Central memory CD8-positive, alpha-beta T cell (primary cell): ENCODE results near the gene IFT122.

Source experiments
- ATAC-seq: fragments of 150-1000 bp; cut with Tn5 transposase; replicated peaks from 2 replicates; pipeline ENCODE4 v1.10.0; 2022; ENCODE audit warnings: mild to moderate bottlenecking, moderate FRiP score, moderate number of reproducible peaks; ENCODE audit not compliant: poor library complexity, severe bottlenecking; ENCODE audit errors: extremely low read depth
- DNase-seq, 2 donors: peaks; one replicate each; pipeline ENCODE4 v3.0.0; 2021; ENCODE audit warnings: low spot score in 2 of 2
- H3K27ac Mint-ChIP-seq: one replicate; pipeline ENCODE4 v1.8.0; 2022; ENCODE audit warnings: low read depth, mild to moderate bottlenecking, moderate library complexity, mixed read lengths
- H3K27me3 Mint-ChIP-seq: one replicate; pipeline ENCODE4 v1.8.0; 2022; ENCODE audit warnings: mixed read lengths
- H3K36me3 Mint-ChIP-seq: one replicate; pipeline ENCODE4 v1.8.0; 2022; ENCODE audit warnings: mild to moderate bottlenecking, moderate library complexity, mixed read lengths; ENCODE audit not compliant: insufficient read depth
- H3K4me1 Mint-ChIP-seq: one replicate; pipeline ENCODE4 v1.8.0; 2022; ENCODE audit warnings: mixed read lengths
- H3K4me3 Mint-ChIP-seq: one replicate; pipeline ENCODE4 v1.8.0; 2022; ENCODE audit warnings: mild to moderate bottlenecking, moderate library complexity, mixed read lengths
- H3K9me3 Mint-ChIP-seq: one replicate; pipeline ENCODE4 v1.8.0; 2022; ENCODE audit warnings: mixed read lengths

IFT122 gene

DNA sequence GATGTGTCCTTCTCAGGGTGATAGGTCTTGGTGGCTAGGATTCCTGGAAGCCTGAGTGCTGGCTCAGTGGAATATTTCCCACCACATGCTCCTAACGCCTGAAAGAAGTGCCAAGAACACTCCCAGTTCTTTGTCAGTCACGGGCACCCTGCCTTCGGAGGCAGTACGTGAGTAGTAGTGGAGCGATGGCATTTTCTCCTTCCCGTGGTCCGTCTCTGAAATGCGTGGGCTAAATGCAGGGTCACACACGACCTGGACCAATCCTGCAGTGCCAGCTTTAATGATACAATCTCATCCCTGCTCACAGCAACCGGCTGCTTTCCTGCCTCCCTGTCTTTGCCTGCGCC, 117.5 kb downstream of the IFT122 start:
- peak overlapping the region; percentile 71 for H3K27ac Mint-ChIP-seq
- H3K27me3 Mint-ChIP-seq: no peaks in the 10 kb centered on the region
- peaks cover 40% of the 10 kb centered on the region for H3K4me1 Mint-ChIP-seq
- ATAC-seq: no peak
- no peak for DNase-seq
- no peaks in the 10 kb centered on the region for H3K9me3 Mint-ChIP-seq
- peaks cover 16% of the 10 kb centered on the region for H3K36me3 Mint-ChIP-seq
- H3K4me3 Mint-ChIP-seq: peak overlapping the region; percentile 51

DNA sequence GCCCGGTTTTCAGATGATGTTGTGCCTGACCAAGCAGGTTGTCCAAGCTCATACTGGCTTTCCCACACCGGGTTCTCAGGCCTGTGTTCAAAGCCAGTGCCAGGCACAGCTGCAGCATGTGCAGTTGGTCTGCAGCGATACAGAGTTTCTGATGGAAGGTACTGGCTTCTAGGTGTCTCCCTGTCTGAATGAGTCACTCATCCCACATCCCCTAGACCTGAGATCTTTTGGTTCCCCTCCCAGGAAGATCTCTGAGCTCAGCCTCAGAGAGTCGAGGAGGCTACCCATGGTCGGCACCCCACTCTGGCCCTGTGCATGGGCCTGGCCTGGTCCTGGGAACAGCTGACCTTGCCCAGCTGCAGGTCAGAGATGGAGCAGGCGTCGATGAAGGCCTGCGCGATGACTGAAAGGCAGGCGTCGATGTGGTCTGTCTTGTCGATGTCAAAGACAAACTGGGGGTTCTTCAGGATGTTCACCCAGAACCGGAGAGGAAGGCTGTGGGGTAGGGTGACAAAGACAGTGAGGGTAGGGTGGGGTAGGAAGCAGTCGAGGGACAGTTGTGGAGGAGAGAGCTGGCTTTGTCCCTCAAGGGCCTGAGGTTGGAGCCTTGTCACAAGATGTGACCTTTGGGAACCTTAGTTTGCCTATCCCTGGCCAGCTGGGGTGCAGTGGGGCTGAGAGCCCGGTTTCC, 118.2 kb downstream of the IFT122 start:
- peak overlapping the region; percentile 71 for H3K27ac Mint-ChIP-seq
- DNase-seq: no peak

DNA sequence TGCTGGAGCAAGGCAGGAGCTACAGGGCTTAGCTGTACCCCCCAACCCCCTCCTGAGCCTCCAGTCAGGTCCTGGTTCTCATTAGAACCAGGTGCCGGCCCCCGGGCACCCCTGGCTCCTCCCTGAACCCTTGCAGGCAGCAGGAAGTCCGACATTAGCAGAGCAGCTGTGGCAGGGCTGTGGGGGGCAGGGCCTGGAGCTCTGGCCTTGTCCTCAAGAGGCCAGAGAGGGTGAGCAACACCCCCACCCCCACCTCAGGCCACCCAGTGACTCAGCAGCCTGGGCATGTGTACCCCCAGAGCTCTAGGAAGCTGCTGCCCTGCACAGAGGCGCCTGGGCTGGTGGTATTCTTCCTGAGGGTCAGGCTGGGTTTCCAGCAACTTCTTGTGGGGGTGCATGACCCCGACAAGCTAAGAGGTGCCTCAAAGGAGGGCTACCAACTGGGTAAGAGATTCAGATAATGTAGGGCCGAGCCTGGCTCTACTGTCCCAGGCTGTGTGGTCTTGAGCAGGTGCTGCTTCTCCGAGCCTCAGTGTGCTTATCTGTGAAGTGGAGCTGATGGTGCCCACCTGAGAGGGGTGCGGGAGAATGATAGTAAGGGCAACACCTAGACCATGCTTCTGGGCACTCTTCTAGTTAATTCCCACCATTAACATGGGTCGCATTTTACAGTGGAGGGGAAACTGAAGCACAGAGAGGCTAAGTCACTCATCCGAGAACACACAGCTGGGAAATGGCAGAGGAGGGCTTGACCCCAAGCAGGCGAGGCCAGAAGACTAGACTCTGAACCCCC, 118.9 kb downstream of the IFT122 start:
- H3K4me3 Mint-ChIP-seq: no peak overlapping the region
- H3K27me3 Mint-ChIP-seq: no peaks in the 10 kb centered on the region

More for the DNA sequence above, 118.2 kb downstream of the IFT122 start:
- Mint-ChIP-seq H3K36me3 (peaks cover 16% of the 10 kb centered on the region), H3K27me3 (no peaks in the 10 kb centered on the region), H3K9me3 (no peaks in the 10 kb centered on the region), H3K4me1 (peaks cover 33% of the 10 kb centered on the region), H3K4me3 (peak overlapping the region; percentile 51)
- peak; percentile 79 for ATAC-seq

DNA sequence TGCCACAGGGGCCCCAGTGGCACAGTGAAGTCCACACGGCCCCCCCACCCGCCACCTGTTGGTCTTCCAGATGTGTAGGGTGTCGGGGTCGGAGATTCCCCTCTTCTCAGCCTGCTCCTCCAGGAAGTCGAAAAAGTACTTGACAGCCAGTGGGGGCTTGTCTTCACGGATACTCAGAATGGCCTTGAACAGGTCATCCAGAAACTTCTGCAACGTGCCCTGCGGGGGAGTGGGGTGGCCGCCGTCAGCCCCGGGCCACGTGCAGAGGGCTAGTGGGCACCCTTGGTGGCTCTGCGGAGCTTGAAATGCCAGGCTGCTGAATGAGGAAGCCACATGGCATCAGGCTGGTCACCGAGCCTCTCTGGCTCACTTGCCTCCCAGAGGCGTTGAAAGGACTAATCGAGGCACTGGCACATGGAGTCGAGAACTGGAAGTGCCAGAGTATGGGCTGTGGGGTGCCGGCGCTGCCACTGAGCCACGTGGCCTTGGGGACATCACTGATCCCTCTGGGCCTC, 119.6 kb downstream of the IFT122 start:
- peaks cover 13% of the 10 kb centered on the region for H3K36me3 Mint-ChIP-seq
- H3K9me3 Mint-ChIP-seq: no peaks in the 10 kb centered on the region
- no peak overlapping the region for H3K27ac Mint-ChIP-seq
- no peaks in the 10 kb centered on the region for H3K27me3 Mint-ChIP-seq
- peaks cover 19% of the 10 kb centered on the region for H3K4me1 Mint-ChIP-seq
- H3K4me3 Mint-ChIP-seq: no peak overlapping the region
- DNase-seq (no peak), ATAC-seq (no peak)

More for the DNA sequence above, 118.9 kb downstream of the IFT122 start:
- DNase-seq (no peak), ATAC-seq (peak; percentile 7)
- Mint-ChIP-seq H3K27ac (peak overlapping the region; percentile 71), H3K4me1 (peaks cover 26% of the 10 kb centered on the region), H3K36me3 (peaks cover 13% of the 10 kb centered on the region), H3K9me3 (no peaks in the 10 kb centered on the region)

DNA sequence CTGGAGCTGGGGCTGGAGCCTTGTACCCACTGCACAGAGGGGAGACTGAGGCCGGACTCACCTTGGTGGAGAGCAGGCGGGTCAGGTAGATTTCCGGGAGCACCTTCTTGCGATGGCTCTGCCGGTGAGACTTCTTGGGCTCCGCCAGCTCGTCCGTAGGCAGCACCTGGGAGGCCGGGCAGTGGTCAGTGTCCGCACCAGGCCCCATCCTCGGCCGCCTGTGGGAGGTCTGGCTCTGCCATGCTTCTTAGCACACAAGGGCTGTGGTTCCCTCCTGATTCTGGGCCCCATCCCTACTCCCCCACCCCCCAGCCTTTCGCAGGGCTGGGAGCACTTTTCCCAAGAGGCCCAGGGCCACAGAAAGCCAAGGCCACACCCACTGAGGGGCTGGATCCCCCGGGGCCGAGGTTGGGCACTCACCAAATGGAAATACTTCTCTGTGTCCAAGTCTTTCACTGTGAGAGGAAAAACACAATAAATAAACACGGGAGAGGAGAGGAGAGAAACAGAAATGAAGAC, 120.3 kb downstream of the IFT122 start:
- ATAC-seq (no peak), DNase-seq (no peak)
- Mint-ChIP-seq H3K27ac (peak overlapping the region; percentile 67), H3K4me1 (peaks cover 19% of the 10 kb centered on the region), H3K36me3 (peaks cover 12% of the 10 kb centered on the region), H3K4me3 (no peak overlapping the region), H3K9me3 (no peaks in the 10 kb centered on the region), H3K27me3 (no peaks in the 10 kb centered on the region)

DNA sequence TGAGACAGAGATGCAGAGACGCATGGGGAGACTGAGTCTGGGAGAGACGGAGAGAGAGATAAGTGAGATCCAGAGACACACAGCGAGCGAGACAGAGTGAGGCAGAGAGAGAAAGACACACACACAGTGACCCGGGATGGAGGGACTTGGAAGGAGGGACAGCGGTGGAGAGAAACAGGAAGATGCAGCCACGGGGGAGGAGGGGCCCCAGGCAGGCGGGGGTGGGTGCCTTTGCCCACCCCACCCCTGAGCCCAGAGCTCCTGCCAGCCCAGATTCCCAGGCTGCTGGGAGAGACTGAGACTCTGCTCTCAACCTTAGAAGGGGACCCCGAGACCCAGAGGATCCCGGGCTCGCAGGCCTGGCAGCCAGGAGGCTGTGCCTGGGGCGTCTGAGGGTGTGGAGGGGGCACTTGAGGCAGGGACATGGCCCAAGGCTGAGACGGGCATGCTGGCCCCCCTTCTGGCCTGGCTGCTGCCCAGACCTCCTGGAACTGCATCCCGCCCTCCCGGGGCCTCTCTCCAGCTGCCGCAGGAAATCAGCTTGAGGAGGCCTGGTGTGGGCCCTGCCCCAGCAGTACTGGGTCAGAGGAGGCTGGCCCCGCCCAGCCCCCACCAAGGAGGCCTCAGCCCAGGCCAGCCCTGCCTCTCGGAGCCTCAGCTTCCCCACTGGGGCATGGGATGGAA, 121.0 kb downstream of the IFT122 start:
- Mint-ChIP-seq H3K9me3 (no peaks in the 10 kb centered on the region), H3K36me3 (peaks cover 11% of the 10 kb centered on the region), H3K27ac (peak overlapping the region; percentile 67), H3K4me1 (peaks cover 19% of the 10 kb centered on the region), H3K4me3 (no peak overlapping the region), H3K27me3 (no peaks in the 10 kb centered on the region)
- no peak for ATAC-seq
- no peak for DNase-seq

DNA sequence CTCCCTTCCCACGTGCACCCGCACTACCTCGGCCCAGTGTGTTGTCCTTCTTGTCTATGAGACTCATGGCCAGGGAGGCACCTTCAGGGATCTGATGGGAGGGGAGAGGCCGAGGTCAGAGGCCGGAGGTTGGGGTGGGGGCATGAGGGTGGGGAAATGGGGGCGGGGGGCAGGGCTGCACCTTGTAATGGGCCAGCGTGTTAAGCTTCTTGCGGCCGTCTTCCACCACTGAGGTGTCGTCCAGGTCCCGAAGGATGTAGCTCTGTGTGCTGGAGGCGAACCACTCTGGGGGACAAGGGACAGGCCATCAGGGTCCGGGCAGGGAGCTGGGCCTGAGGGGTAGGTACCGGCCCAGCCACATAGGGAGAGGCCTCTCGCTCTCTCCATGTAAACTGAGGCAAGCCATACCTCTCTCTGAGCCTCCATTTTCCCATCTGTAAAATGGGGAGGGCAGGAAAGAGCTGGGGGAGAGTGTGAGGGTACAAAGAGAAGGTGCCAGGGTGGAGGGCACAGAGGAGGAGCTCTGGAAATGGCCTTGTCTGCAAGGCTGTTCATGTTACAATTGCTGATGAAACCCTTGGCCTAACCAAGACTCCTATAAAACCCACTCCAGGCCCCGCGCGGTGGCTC, 121.7 kb downstream of the IFT122 start:
- DNase-seq (no peak), ATAC-seq (no peak)
- H3K4me3 Mint-ChIP-seq: no peak overlapping the region
- H3K27ac Mint-ChIP-seq: no peak overlapping the region
- no peaks in the 10 kb centered on the region for H3K9me3 Mint-ChIP-seq
- H3K27me3 Mint-ChIP-seq: no peaks in the 10 kb centered on the region
- H3K4me1 Mint-ChIP-seq: peaks cover 26% of the 10 kb centered on the region
- peaks cover 9% of the 10 kb centered on the region for H3K36me3 Mint-ChIP-seq

DNA sequence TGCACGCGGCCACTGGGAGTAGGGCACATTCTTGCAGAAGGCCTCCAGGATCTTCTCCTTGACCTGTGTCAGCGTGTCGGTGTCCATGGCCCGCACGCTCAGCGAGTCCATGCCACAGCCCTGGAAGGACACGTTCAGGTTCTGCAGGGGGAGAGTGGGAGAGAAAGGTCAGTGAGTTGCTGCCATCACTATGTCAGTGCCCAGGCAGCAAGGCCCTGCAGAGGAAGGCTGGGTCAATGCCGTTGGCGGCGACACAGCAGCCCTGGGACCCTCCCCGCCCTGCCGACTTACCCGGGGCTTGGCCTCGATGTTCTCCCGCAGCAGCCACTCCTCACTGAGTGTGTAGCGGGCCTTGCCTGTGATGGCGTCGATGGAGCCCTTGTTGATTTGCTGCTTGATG, 122.8 kb downstream of the IFT122 start:
- no peak for DNase-seq
- Mint-ChIP-seq H3K27me3 (no peaks in the 10 kb centered on the region), H3K27ac (no peak overlapping the region), H3K4me1 (peaks cover 29% of the 10 kb centered on the region), H3K36me3 (peaks cover 5% of the 10 kb centered on the region), H3K4me3 (no peak overlapping the region), H3K9me3 (no peaks in the 10 kb centered on the region)
- no peak for ATAC-seq

DNA sequence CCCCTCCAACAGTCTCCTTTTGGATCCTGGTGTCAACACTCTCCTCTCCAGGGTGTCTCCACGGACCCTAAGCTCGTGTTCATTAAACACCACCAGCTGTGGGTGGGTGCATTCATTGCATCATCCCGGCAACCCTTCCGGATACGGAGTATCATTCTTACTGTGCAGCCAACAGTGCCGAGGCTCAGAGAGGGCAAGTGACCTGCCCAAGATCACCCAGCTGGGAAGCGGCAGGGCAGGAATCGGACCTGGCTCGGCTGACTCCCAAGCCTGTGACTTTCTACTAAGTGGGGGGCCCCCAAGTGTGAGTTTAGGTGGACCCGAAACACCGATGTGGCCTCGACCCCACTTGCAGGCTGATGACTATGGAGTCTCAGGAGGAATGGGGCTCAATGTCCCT, 123.3 kb downstream of the IFT122 start:
- Mint-ChIP-seq H3K36me3 (peaks cover 3% of the 10 kb centered on the region), H3K4me3 (no peak overlapping the region), H3K9me3 (no peaks in the 10 kb centered on the region), H3K27me3 (no peaks in the 10 kb centered on the region), H3K4me1 (peaks cover 28% of the 10 kb centered on the region), H3K27ac (no peak overlapping the region)
- no peak for ATAC-seq
- DNase-seq: no peak

DNA sequence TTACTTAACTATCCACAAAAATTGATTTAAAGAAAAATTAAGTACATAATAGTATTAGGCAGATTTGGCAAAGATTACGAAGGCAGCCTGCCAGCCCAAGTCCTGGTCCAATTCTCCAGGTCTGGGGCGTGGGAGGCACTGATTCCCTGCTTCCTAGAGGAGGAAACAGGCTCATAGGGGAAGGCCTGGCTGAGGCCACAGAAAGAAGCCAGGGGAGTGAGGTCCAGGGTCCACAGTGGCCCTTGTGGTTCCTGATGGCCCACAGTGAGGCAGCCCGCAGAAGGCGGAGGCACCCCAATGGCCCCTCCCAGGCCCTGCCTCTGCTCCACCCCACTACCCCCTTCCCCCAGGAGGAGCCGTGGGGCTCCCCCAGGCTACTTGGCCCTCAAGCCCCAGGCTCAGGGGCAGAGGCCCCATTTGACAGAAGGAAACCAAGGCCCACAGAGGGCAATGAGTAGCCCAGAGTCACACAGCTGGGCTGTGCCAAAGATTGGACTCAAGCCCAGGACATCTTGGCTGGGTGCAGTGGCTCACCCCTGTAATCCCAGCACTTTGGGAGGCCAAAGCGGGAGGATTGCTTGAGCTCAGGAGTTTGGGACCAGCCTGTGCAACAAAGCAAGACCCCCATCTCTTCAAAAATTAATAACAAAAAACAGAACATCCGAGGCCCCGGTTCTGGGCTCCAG, 124.0 kb downstream of the IFT122 start:
- Mint-ChIP-seq H3K27me3 (no peaks in the 10 kb centered on the region), H3K27ac (no peak overlapping the region), H3K4me3 (no peak overlapping the region), H3K4me1 (peaks cover 30% of the 10 kb centered on the region), H3K9me3 (no peaks in the 10 kb centered on the region), H3K36me3 (peaks cover 3% of the 10 kb centered on the region)
- DNase-seq (no peak), ATAC-seq (no peak)

DNA sequence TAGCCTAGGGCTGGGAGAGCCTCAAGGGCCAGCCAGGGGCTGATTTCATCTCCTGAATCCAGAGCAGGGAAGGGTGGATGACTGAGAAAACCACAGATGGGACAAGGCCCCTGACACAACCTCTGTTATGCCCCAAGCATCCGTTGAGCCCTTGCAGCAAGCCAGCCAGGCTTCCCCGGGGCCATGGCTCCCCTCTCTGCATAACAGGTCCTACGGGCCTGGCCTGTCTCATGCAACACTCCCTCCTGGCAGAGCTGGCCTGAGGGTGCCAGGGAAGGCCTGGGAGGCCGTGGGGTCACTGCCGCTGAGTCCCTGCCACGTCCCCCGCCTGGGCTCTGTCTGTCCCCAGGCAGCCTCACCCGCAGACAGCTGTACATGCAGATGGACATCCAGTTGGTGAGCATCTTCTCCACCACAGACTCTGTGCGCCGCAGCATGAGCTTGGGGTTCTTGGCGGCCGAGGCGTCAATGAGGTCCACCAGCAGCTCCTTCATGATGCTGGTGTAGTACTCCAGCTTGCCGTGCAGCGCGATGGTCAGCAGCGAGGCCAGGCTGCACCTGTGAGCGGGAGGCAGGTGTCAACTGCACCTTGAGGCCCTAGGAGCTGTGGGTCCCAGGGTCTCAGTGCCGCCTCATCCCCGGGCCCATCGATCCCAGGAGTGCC, 125.1 kb downstream of the IFT122 start:
- Mint-ChIP-seq H3K27ac (no peak overlapping the region), H3K4me3 (no peak overlapping the region), H3K27me3 (no peaks in the 10 kb centered on the region), H3K9me3 (no peaks in the 10 kb centered on the region), H3K4me1 (peaks cover 42% of the 10 kb centered on the region), H3K36me3 (peaks cover 5% of the 10 kb centered on the region)
- ATAC-seq: no peak
- DNase-seq: no peak
